ENCODE data around the gene NFIB.
A peak's percentile ranks its signal among the peaks of the same experiment; 100 is the strongest.

NFIB gene

DNA sequence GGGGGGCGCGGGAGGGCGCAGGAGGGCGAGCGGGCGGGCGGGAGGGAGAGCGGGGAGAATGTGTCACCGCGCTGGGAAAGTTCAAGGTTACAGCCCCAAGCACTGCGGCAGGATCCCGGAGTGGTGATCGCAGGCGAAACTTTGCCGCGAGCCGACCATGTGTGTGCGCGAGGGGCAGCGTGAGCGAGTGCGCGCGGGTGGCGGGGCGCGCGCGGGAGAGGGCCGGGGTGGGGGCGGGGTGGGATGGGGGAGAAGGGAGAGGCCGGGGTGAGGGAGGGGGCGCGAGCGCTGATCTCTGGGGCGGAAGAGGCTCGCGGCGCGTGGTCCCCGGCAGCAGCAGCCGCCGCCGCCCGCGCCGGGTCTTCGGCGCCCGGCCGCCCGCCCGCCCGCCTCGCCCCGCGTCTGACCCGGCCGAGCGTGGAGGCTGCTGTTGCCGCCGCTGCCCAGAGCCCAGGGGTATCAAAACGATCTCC is at the start of gene NFIB:
NFIB (minus strand) TSS at position 191 of the 473 bp plus-strand sequence. CDS start 630 bp downstream, outside the sequence.
- TF ChIP-seq, protein P1, sequence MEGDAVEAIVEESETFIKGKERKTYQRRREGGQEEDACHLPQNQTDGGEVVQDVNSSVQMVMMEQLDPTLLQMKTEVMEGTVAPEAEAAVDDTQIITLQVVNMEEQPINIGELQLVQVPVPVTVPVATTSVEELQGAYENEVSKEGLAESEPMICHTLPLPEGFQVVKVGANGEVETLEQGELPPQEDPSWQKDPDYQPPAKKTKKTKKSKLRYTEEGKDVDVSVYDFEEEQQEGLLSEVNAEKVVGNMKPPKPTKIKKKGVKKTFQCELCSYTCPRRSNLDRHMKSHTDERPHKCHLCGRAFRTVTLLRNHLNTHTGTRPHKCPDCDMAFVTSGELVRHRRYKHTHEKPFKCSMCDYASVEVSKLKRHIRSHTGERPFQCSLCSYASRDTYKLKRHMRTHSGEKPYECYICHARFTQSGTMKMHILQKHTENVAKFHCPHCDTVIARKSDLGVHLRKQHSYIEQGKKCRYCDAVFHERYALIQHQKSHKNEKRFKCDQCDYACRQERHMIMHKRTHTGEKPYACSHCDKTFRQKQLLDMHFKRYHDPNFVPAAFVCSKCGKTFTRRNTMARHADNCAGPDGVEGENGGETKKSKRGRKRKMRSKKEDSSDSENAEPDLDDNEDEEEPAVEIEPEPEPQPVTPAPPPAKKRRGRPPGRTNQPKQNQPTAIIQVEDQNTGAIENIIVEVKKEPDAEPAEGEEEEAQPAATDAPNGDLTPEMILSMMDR (IDR thresholded peaks at IDR 0.05; ENCODE audit: low read depth, low read length): no peak
- peak within 1 kb of the TSS; percentile 81 for H3K27ac ChIP-seq
- no peaks in the 10 kb centered on the region for H3K27me3 ChIP-seq (ENCODE audit: insufficient read depth, low read depth, severe bottlenecking)
- H3K36me3 ChIP-seq: no peaks in the 10 kb centered on the region
- no peaks in the 10 kb centered on the region for H3K9me3 ChIP-seq (ENCODE audit: severe bottlenecking)
- DNase-seq: peak; percentile 45
- H3K4me3 ChIP-seq (ENCODE audit: low read depth, low read length): peak within 1 kb of the TSS; percentile 75

DNA sequence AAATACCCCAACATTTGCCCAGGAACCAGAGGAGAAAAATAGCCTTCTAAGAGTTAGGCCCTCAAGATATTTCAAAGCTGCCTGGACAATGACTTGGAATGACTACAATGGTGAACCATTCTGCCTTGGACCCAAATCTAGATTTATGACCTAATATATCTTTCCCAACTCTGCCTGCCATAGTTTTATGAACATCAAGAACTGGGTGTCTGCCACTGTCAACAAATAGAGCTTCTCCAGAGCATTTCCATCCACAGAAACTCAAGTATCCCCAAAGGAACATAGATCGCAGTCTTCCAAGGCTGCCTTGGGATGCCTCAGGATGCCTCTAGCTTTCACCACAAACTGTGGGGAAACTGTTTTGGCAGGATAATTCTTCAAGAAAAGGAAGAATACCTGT is 48.2 kb upstream of the NFIB start:
- Histone ChIP-seq H3K27ac (no peak overlapping the region), H3K4me3 (ENCODE audit: low read depth, low read length) (no peak overlapping the region), H3K27me3 (ENCODE audit: insufficient read depth, low read depth, severe bottlenecking) (no peaks in the 10 kb centered on the region), H3K9me3 (ENCODE audit: severe bottlenecking) (no peaks in the 10 kb centered on the region), H3K36me3 (no peaks in the 10 kb centered on the region)
- no peak for DNase-seq
- TF ChIP-seq, protein P1 (IDR thresholded peaks at IDR 0.05; ENCODE audit: low read depth, low read length): no peak

DNA sequence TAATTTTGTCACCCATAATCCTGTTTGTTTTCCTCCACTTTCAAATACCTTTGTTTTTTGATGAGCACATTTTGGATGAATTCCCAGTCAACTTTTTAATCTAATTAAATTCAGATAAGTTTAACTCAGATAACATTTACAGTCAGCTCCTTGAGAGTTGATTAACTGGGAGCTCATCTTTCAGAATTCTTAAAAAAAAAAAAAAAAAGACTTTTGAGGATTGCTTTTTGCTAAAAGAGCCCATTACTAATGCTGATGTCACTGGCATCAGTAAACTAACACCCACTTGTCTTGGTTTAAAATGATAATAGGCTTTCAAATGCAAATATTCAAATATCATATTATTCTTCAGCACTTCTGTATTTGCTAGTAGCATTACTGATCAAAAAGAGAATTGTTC is 47.1 kb upstream of the NFIB start:
- no peak overlapping the region for H3K27ac ChIP-seq
- no peaks in the 10 kb centered on the region for H3K27me3 ChIP-seq (ENCODE audit: insufficient read depth, low read depth, severe bottlenecking)
- TF ChIP-seq, protein P1 (IDR thresholded peaks at IDR 0.05; ENCODE audit: low read depth, low read length): no peak
- no peaks in the 10 kb centered on the region for H3K9me3 ChIP-seq (ENCODE audit: severe bottlenecking)
- no peak overlapping the region for H3K4me3 ChIP-seq (ENCODE audit: low read depth, low read length)
- DNase-seq: no peak
- no peaks in the 10 kb centered on the region for H3K36me3 ChIP-seq

DNA sequence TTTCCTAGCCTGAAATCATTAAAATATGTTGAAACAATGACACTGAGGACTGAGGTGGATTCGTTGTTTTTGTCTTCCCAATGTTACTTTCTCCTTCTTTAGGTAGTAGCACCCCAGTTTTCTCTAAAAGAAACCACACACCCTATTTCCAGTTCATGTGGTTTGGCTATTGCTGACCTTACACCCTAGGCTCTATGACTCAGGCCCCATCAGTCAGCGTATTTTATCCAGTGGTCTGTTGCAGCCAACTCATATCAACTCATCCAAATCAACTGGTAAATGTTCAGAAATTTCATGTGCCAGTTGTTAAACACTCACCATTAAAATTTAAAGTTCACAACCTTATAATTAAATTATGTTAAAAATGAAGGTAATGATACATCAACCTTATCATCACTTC is 44.6 kb upstream of the NFIB start:
- Histone ChIP-seq H3K27me3 (ENCODE audit: insufficient read depth, low read depth, severe bottlenecking) (no peaks in the 10 kb centered on the region), H3K27ac (no peak overlapping the region), H3K9me3 (ENCODE audit: severe bottlenecking) (no peaks in the 10 kb centered on the region), H3K36me3 (no peaks in the 10 kb centered on the region), H3K4me3 (ENCODE audit: low read depth, low read length) (no peak overlapping the region)
- DNase-seq: no peak
- TF ChIP-seq, protein P1 (IDR thresholded peaks at IDR 0.05; ENCODE audit: low read depth, low read length): no peak

DNA sequence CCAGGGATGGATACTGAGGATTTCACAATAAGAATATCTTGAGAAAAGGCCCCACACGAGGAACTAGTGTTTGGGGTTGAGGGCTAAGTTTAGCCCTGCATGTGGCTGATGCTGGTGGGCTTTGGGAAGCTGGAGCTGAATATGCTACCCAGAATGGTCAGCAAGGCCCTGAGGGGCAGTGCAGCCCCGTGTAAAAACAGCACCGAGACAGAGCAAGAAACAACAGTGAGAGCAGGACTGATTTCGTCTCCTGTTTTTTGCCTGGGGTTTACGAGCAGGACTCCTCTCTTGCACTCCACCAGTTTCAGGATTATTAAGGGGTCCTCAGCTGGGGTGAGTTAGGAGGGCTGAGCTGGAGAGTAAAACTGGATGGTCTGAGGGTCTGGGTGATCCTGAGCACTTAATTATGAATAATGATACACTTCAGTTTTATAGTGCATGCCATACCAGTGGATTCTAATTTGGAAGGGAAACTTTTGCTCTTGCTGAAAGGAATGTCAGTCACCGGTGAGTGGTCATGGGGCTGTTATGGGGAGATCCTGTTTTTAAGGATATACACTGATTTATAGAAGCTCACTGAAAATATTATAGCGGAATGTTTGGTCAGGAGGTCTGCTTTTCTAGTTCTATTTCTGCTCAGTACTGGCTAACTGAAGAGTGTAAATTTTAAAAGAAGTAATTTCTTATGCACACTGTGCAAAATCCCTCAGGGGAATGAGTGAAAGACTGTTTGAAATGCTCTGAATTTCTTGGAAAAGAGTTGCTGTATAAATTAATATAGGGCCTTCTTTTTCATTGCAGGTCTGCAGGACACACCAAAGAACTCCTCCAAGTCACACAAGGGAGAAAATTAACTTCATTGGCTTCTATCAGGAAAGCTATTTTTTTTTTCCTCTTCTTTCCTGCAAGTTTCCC is 42.7 kb upstream of the NFIB start:
- DNase-seq: no peak
- TF ChIP-seq, protein P1 (IDR thresholded peaks at IDR 0.05; ENCODE audit: low read depth, low read length): no peak
- H3K27ac ChIP-seq: no peak overlapping the region
- H3K36me3 ChIP-seq: no peaks in the 10 kb centered on the region
- H3K9me3 ChIP-seq (ENCODE audit: severe bottlenecking): no peaks in the 10 kb centered on the region
- H3K4me3 ChIP-seq (ENCODE audit: low read depth, low read length): no peak overlapping the region
- H3K27me3 ChIP-seq (ENCODE audit: insufficient read depth, low read depth, severe bottlenecking): no peaks in the 10 kb centered on the region

Measured in WERI-Rb-1 (cell line).